ENCODE measurements around the gene GALNT9.

- TF ChIP-seq CTCF (IDR thresholded peaks at IDR 0.05) (no peak), POLR2A (IDR thresholded peaks at IDR 0.05) (no peak), EP300 (IDR thresholded peaks at IDR 0.05) (no peak)
These were observed 177.5 kb downstream of the GALNT9 start for GRCh38 chr12:132151766-132152410.
